ENCODE measurements around the gene GNG7. TPM values are rescaled to one million over a fixed set of nuclear protein-coding genes. Genes with fewer than 3 reads are reported as not detected.

The GNG7 gene
- total and polyA plus RNA-seq, 2 donors (not counting 3 experiments of a cell fraction or from before 2014, with no cell fraction given) = 0.29 to 0.84 TPM

DNA sequence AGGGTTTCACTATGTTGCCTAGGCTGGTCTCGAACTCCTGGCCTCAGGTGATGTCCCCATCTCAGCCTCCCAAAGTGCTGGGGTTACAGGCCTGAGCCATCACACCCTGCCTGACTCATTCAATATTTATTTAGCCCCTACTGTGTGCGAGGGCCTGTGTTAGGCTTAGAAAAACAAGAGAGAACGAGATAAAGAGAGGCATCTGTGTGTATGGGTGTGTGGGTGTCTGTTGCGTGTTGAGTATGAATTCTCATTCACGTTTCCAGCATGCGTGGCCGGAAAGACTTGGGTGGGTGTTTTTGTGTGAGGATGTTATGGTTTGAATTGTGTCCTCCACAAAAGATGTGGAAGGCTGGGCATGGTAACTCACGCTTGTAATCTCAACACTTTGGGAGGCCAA is 217.1 kb downstream of the GNG7 start:
- H3K9ac ChIP-seq (replicated peaks; ENCODE audit: extremely low read depth, insufficient read depth, low read length) = no peak overlapping the region
- H3K4me1 ChIP-seq (ENCODE audit: control insufficient read depth, extremely low read depth, insufficient read depth, low read length) = peaks cover 6% of the 10 kb centered on the region
- TF ChIP-seq, protein P1, sequence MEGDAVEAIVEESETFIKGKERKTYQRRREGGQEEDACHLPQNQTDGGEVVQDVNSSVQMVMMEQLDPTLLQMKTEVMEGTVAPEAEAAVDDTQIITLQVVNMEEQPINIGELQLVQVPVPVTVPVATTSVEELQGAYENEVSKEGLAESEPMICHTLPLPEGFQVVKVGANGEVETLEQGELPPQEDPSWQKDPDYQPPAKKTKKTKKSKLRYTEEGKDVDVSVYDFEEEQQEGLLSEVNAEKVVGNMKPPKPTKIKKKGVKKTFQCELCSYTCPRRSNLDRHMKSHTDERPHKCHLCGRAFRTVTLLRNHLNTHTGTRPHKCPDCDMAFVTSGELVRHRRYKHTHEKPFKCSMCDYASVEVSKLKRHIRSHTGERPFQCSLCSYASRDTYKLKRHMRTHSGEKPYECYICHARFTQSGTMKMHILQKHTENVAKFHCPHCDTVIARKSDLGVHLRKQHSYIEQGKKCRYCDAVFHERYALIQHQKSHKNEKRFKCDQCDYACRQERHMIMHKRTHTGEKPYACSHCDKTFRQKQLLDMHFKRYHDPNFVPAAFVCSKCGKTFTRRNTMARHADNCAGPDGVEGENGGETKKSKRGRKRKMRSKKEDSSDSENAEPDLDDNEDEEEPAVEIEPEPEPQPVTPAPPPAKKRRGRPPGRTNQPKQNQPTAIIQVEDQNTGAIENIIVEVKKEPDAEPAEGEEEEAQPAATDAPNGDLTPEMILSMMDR (IDR thresholded peaks at IDR 0.05; ENCODE audit: extremely low read depth in 1 of 2, insufficient read depth in 1 of 2, low read depth in 1 of 2, low read length in 2 of 2) = no peak
- TF ChIP-seq GATA2 (IDR thresholded peaks at IDR 0.05; ENCODE audit: insufficient read depth, insufficient read length, low read depth, low read length) (no peak), EZH2 (IDR thresholded peaks at IDR 0.05; ENCODE audit: borderline replicate concordance, low read depth, low read length, severe bottlenecking) (no peak), FOS (IDR thresholded peaks at IDR 0.05; ENCODE audit: borderline replicate concordance, insufficient read depth, low read length) (no peak), POLR2A (IDR thresholded peaks at IDR 0.05; ENCODE audit: low read depth, low read length) (no peak), MYC (IDR thresholded peaks at IDR 0.05; ENCODE audit: low read depth, low read length) (no peak), JUN (IDR thresholded peaks at IDR 0.05; ENCODE audit: borderline replicate concordance, insufficient read depth, insufficient read length, low read depth) (no peak), POLR2AphosphoS5 (IDR thresholded peaks at IDR 0.05; ENCODE audit: insufficient read depth, low read depth, low read length) (no peak)
- TF ChIP-seq, protein P2, sequence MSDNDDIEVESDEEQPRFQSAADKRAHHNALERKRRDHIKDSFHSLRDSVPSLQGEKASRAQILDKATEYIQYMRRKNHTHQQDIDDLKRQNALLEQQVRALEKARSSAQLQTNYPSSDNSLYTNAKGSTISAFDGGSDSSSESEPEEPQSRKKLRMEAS (IDR thresholded peaks at IDR 0.05; ENCODE audit: insufficient read depth, insufficient read length) = no peak
- no peaks in the 10 kb centered on the region for H3K27me3 ChIP-seq (ENCODE audit: control insufficient read depth in 2 of 2, insufficient read depth in 2 of 2, low read length in 2 of 2)
- no peaks in the 10 kb centered on the region for H3K9me1 ChIP-seq (replicated peaks; ENCODE audit: control insufficient read depth, extremely low read depth, insufficient read depth, low read length)
- no peak overlapping the region for H2AFZ ChIP-seq (ENCODE audit: low read depth, low read length)
- no peak overlapping the region for H3K4me2 ChIP-seq (ENCODE audit: insufficient read depth, low read length)
- POLR2A ChIA-PET = no interaction called here
- no peak overlapping the region for H3K4me3 ChIP-seq (replicated peaks in 1 of 3; ENCODE audit: insufficient read depth in 1 of 3, low read depth in 1 of 3, low read length in 3 of 3)
- no TSS peak for BruUV-seq (replicated peaks)
- no peaks in the 10 kb centered on the region for H4K20me1 ChIP-seq (replicated peaks; ENCODE audit: control insufficient read depth, extremely low read depth, insufficient read depth, low read length)
- H3K9me3 ChIP-seq (replicated peaks; ENCODE audit: control insufficient read depth, insufficient read depth, low read length) = no peaks in the 10 kb centered on the region
- dilution Hi-C loops (cut with MboI; ENCODE audit: extremely low pct_ligation_motif_present, low sequenced_read_pairs) (no loop called here), intact Hi-C loops (cut with micrococcal nuclease) (no loop called here)
- no peaks in the 10 kb centered on the region for H3K79me2 ChIP-seq (ENCODE audit: control insufficient read depth, insufficient read depth, low read length)
- FAIRE-seq (no peak), DNase-seq (ENCODE audit: low read depth, low spot score) (no peak)
- CTCF ChIA-PET = no interaction called here
- no peak overlapping the region for H3K27ac ChIP-seq (ENCODE audit: insufficient read depth, low read depth, low read length)
- no peaks in the 10 kb centered on the region for H3K36me3 ChIP-seq (ENCODE audit: control insufficient read depth in 2 of 2, extremely low read depth in 1 of 2, insufficient read depth in 2 of 2, low read length in 2 of 2)

Data from endothelial cell of umbilical vein (primary cell).